ENCODE results near the gene AZU1.

AZU1 gene

GRCh38 chr19:855566-856120, 28.0 kb downstream of the AZU1 start:
- no peak for DNase-seq

DNA sequence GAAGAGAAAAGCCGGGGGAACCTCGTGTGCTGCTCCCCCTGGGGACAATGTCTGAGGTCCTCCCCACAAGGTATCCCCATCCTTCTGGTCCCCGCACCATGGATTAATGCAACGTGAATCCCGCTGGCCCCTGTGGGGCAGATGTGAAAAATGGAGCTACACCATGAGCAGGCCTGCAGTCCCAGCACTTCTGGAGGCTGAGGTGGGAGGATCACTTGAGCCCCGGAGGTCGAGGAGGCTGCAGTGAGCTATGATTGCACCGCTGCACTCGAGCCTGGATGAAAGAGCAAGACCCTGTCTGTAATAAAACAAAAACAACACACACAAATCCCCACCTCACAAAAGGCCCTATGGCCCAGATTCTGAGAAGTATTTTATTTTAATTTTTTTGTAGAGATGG, 30.6 kb downstream of the AZU1 start:
- DNase-seq, result no peak

DNA sequence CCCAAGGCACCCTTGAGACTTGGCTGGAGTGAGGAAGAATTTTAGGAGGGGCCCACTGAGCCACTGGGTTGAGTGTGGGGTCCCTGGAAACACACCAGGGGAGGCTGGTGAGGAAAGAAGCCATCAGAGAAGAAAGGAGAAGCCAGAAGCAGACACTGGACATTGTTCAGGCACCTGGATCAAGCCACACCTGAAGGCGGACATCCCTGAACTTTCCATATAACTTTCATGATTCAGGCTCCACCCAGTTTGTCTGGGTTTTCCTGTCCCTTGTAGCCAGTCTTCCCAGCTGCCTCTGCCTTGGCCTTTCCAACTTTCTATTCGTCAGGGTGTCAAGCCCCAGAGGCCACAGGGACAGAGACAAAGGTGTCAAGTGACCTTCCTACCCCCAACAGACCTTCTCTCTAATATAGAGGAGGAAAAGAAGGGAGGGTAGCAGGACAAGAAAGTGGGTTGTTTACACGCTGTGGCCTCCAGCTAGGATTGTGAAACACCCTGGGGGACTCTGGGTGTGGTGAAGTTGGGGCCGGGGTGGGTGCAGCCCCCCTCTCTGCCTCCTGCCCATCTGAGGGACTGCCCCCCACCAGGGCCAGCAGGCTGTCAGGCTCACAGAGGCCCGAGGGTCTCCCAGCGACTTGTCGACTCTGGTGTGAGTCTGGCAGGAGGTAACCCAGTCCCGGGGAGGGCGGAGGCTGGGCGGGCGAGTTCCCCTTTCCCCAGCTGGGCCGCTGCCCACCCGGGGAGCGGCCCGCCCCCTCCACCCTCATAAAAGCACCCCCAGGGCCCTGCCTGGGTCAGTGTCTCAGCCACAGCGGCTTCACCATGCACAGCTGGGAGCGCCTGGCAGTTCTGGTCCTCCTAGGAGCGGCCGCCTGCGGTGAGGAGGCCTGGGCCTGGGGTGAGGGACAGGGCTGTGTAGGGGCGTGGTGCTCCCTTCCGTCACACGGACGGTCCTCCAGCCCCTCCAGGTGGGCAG, 31.5 kb downstream of the AZU1 start, which contains the start of gene CFD:
CFD (plus strand) TSS at position 797 of the 976 bp plus-strand sequence; CDS start at position 823, 26 bp downstream.
- DNase-seq, result no peak

- no peak for DNase-seq
Observed at GRCh38 chr19:861141-861755, 33.6 kb downstream of the AZU1 start.

GRCh38 chr19:861756-862580, 34.3 kb downstream of the AZU1 start:
- peak; percentile 48 to 86 for DNase-seq

DNA sequence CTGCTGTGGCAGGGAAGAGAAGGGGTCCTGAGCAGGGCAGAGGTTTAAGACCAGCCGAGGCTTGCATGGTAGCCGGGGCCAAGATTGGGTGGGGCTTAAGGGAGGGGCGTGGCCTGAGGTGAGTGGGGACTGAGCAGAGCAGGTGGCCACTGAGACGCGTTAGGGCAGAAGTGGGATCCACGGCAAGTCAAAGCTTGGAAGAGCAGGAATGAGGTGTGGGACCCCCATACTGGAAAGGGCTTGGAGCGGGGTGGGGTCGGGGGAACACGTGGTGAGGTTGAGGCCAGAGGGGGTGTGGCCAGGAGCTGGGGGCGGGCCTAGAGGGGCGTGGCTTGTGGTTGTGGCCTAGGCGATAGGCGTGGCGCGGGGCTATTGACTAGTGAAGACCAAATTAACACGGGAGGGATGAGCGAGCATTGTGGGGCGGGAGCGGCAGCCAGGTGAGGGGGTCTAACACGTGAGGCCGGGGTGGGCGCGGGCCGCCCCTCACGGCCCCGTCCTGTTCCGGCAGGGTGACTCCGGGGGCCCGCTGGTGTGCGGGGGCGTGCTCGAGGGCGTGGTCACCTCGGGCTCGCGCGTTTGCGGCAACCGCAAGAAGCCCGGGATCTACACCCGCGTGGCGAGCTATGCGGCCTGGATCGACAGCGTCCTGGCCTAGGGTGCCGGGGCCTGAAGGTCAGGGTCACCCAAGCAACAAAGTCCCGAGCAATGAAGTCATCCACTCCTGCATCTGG, 35.1 kb downstream of the AZU1 start:
- peak in 1 of 2 experiments; percentile 79 for DNase-seq

DNA sequence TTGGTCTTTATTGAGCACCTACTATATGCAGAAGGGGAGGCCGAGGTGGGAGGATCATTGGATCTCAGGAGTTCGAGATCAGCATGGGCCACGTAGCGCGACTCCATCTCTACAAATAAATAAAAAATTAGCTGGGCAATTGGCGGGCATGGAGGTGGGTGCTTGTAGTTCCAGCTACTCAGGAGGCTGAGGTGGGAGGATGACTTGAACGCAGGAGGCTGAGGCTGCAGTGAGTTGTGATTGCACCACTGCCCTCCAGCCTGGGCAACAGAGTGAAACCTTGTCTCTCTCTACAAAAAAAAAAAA, 35.6 kb downstream of the AZU1 start:
- DNase-seq, result no peak

- no peak for DNase-seq
Observed at GRCh38 chr19:866769-867300, 39.2 kb downstream of the AZU1 start.

- no peak for DNase-seq
Observed at GRCh38 chr19:867301-867793, 39.7 kb downstream of the AZU1 start.

GRCh38 chr19:867855-868457, 40.3 kb downstream of the AZU1 start:
- no peak for DNase-seq

GRCh38 chr19:868458-869244, 41.0 kb downstream of the AZU1 start:
- no peak for DNase-seq

DNA sequence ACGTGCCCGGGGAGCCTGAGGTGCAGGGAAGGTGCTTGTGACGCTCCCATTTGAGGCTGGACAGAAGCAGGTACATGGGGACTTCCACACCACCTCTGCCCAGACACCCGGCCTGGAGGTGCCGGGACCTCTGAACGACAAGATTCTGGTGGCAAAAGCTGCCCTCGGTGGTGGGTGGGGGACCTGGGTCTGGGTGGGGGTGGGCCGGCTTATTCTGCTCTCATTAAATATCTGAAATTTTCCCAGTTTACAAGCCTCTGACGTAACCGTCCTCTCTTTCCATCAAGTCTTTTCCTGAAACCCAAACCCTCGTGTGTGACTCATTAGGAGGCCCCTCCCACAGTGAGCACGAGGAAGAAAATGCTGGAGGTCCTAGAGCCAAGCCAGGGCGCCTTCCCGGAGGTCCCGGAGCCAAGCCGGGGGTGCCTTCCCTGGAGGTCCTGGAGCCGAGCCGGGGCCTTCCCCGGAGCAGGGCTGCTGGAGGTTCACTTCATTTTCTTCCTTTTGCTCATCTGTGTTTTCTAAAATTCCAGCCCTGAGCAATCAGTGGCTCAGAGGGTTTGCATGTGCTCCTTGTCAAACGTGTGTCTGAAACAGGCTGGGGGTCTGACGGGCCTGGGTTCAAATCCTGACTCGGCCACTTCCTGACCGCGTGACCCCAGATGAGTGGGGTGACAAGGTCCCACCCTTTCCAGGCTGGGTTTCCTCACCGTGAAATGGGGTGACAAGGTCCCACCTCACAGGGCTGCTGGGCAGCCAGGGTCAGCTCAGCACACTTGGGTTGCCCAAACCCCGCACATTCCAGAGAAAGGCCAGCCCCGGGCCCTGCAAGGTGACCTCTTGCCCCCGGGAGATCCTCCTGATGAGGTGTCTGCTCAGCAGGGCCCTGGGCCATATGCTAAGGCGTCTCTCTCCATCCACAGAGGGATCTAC, 41.9 kb downstream of the AZU1 start:
- DNase-seq, result no peak

GRCh38 chr19:870314-870713, 42.7 kb downstream of the AZU1 start:
- no peak for DNase-seq

DNA sequence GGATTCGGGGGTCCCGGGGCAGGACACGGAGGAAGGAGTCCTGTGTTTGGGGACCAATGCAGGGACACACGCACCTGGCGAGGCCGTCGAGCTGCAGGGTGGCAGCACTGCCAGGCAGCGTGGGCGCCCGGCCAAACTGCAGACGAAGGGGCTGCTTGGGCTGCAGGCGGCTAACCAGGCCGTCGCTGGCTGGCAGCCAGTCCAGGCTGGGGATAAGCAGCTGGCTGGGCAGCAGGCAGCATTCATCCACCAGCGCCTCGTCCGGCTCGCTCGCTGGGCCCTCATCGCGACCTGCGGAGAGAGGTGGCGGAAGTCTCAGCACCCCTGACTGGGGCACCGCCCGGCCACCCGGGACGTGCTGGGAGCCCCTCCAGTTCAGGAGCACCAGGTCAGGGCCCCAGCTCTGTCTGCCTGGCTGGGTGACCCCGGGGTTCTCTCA, 43.3 kb downstream of the AZU1 start:
- no peak for DNase-seq

DNA sequence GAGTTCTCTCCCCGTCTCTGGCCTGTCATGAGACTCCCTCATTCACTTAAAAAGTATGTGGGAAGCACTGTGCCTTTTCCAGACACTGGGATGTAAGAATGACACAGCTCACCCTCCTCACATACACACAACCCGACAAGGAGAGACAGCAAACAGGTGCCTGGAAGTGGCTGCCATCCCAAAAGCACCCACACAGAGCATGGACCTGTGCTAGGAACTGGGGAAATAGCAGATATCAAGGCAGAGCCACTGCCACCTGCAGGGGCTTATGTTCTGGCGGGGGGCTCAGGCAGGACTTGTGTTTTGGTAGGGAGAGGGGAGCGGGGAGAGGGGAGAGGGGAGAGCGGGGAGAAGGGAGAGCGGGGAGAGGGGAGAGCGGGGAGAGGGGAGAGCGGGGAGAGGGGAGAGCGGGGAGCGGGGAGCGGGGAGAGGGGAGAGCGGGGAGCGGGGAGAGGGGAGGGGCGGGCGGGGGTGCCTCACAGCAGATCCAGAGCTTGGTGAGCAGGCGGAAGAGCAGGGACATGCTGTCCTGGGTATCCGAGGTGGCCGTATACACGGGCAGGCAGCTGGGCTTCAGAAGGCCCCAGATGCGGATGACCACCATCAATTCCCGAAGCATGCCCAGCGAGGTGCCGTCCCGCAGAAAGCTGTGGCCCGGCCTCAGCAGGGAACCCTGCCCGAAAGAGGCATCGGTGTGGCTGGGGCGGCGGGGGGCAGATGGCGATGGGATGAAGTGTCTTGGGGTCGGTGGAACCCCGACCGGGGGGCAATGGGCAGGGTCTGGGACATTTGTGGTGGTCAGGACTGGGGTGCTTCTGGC, 44.0 kb downstream of the AZU1 start:
- DNase-seq, result no peak

DNA sequence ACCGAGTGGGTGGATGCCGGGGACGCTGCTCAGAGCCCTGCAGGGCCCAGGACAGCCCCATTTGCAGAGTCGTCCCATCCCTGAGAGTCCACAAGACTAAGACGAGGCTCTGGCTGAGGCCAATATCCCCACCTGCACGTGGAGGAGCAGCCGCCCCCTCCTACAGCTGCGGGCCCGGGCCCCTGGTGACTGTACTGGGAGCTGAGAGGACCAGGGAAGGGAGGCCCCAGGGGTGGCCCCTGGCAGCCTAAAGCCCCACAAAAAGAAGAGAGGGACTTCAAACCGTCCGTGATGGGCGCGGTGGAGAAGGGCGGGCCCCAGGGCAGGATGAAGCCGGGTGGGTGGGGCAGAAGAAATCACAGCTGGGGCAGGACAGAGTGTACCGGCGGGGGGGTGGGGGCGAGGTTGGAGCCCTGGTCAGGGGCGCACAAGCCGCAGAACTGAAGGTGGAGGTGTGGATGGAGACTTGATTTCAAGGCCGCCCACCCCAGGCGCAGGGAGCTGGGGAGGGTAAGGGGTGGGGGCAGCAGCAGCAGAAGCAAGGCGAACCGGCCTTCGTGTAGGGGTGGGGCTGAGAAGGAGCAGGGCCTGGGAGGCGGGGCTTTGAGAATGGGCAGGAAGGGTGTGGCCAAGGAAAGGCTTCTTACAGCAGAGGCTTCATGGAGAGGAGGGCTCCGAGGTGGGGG, 44.8 kb downstream of the AZU1 start:
- DNase-seq, result peak in 1 of 2 experiments; percentile 31

GRCh38 chr19:873084-873483, 45.4 kb downstream of the AZU1 start:
- no peak for DNase-seq

- DNase-seq, result no peak
Observed at GRCh38 chr19:873561-874041, 46.0 kb downstream of the AZU1 start.
